HL-60 (cell line): Measurements from ENCODE around the gene IMMP2L.

Source experiments
- CTCF ChIP-seq: IDR thresholded peaks from one replicate; pipeline ENCODE4 v1.5.1; 2011; ENCODE audit warnings: low read length, control low read depth, inconsistent platforms; ENCODE audit not compliant: insufficient read depth
- POLR2AphosphoS5 ChIP-seq: IDR thresholded peaks from 2 replicates; pipeline ENCODE4 v1.6.1; 2012; ENCODE audit warnings: low read depth
- REST ChIP-seq: IDR thresholded peaks from 2 replicates; pipeline ENCODE4 v1.6.1; 2012; ENCODE audit warnings: low read depth; ENCODE audit not compliant: insufficient replicate concordance

GRCh38 chr7:111030336-111030735 is 532.0 kb downstream of the IMMP2L start:
- TF ChIP-seq CTCF: no peak
- TF ChIP-seq REST: no peak
- TF ChIP-seq POLR2AphosphoS5: no peak
